ENCODE data around the gene CD53. TPM values are rescaled to one million over a fixed set of nuclear protein-coding genes. Genes with fewer than 3 reads are reported as not detected.

The CD53 gene
- total RNA-seq, 1 experiment from 2014 or later: 0.96 TPM

- no peak overlapping the region for H3K27ac ChIP-seq (ENCODE audit: low read depth, low read length)
- no peaks in the 10 kb centered on the region for H3K36me3 ChIP-seq (ENCODE audit: control insufficient read depth in 1 of 2, insufficient read depth in 2 of 2, low read length in 2 of 2)
- ChIA-PET CTCF (no interaction called here), POLR2A (no interaction called here), RAD21 (ENCODE audit: low non-redundant PET in 1 of 2, low total read pairs in 2 of 2, uncharacterized antibody in 2 of 2, unreplicated experiment in 2 of 2) (no interaction called here)
- no peak overlapping the region for H3K4me3 ChIP-seq (replicated peaks in 1 of 2; ENCODE audit: low read depth in 1 of 2, low read length in 2 of 2)
- BruUV-seq (replicated peaks): no TSS peak
- no peak for ATAC-seq
- H3K9me2 ChIP-seq (ENCODE audit: insufficient read depth): no peaks in the 10 kb centered on the region
- H3K9me3 ChIP-seq (ENCODE audit: control insufficient read depth in 1 of 2, insufficient read depth in 1 of 2, low read depth in 1 of 2, low read length in 2 of 2): no peaks in the 10 kb centered on the region
- H3K79me2 ChIP-seq (ENCODE audit: insufficient read depth, low read length): no peaks in the 10 kb centered on the region
- H3K27me3 ChIP-seq (ENCODE audit: insufficient read depth, low read length): peaks cover 19% of the 10 kb centered on the region
- TF ChIP-seq REST (IDR thresholded peaks at IDR 0.05; ENCODE audit: low read depth) (no peak), YY1 (IDR thresholded peaks at IDR 0.05; ENCODE audit: extremely low read depth, insufficient replicate concordance, low read depth, low read length) (no peak), SIN3A (IDR thresholded peaks at IDR 0.05; ENCODE audit: low read depth) (no peak), RAD21 (IDR thresholded peaks at IDR 0.05; ENCODE audit: low read depth) (no peak), ZBTB33 (IDR thresholded peaks at IDR 0.05; ENCODE audit: extremely low read depth, insufficient replicate concordance, low read length) (no peak), SRF (IDR thresholded peaks at IDR 0.05; ENCODE audit: low read depth) (no peak), FOSL1 (IDR thresholded peaks at IDR 0.05; ENCODE audit: low read depth) (no peak), CEBPB (IDR thresholded peaks at IDR 0.05; ENCODE audit: low read depth) (no peak), CBX3 (IDR thresholded peaks at IDR 0.05; ENCODE audit: low read depth) (no peak), ZFX (IDR thresholded peaks at IDR 0.05) (no peak), EZH2 (IDR thresholded peaks at IDR 0.05) (no peak), ATF3 (IDR thresholded peaks at IDR 0.05) (no peak), POLR2A (IDR thresholded peaks at IDR 0.05; ENCODE audit: borderline replicate concordance, extremely low read depth, insufficient read depth, insufficient read length) (no peak), SP1 (IDR thresholded peaks at IDR 0.05; ENCODE audit: low read depth) (no peak), MAX (IDR thresholded peaks at IDR 0.05) (no peak), JUND (IDR thresholded peaks at IDR 0.05) (no peak), EZH2phosphoT487 (IDR thresholded peaks at IDR 0.05; ENCODE audit: borderline replicate concordance) (no peak), CTCF (IDR thresholded peaks at IDR 0.05 in 2 of 3, conservative IDR thresholded peaks at IDR 0.05 in 1 of 3; ENCODE audit: borderline replicate concordance in 1 of 3, insufficient read depth in 1 of 3, low read depth in 2 of 3, low read length in 2 of 3) (no peak)
- H2AFZ ChIP-seq (ENCODE audit: low read depth, low read length, poor library complexity, severe bottlenecking): no peak overlapping the region
- H3K4me2 ChIP-seq (ENCODE audit: low read length): no peak overlapping the region
- no peak overlapping the region for H3K9ac ChIP-seq (ENCODE audit: low read length)
- no peaks in the 10 kb centered on the region for H4K20me1 ChIP-seq (ENCODE audit: insufficient read depth)
- no peak for DNase-seq (ENCODE audit: low read depth, low spot score)
- no peaks in the 10 kb centered on the region for H3K4me1 ChIP-seq (ENCODE audit: control insufficient read depth in 1 of 2, insufficient read depth in 2 of 2, low read length in 2 of 2)
- intact Hi-C loops (cut with micrococcal nuclease): no loop called here
Observed at GRCh38 chr1:110898734-110899457, 25.9 kb downstream of the CD53 start.

Measured in HCT116 (cell line).